Neural progenitor cell (in vitro differentiated cells): ENCODE results near the gene ELOVL4. TPM values are rescaled to one million over a fixed set of nuclear protein-coding genes. Genes with fewer than 3 reads are reported as not detected.

Experiments
- DNase-seq: peaks from one replicate; pipeline ENCODE4 v3.0.0-alpha.2; 2016; ENCODE audit warnings: low spot score
- H2AFZ ChIP-seq: fragments of 200-600 bp; sonication (generic); replicated peaks from 2 replicates; pipeline ENCODE4 v1.6.1; 2016; ENCODE audit warnings: antibody characterized with exemption
- H3F3A ChIP-seq: fragments of 200-600 bp; sonication (generic); 2 replicates; pipeline ENCODE4 v1.6.1; 2016; ENCODE audit warnings: antibody characterized with exemption, low read depth
- H3K27ac ChIP-seq: fragments of 200-600 bp; sonication (generic); 2 replicates; pipeline ENCODE4 v1.5.1; 2016; ENCODE audit warnings: mild to moderate bottlenecking
- H3K27me3 ChIP-seq: fragments of 200-600 bp; sonication (generic); 2 replicates; pipeline ENCODE4 v1.6.1; 2016; ENCODE audit warnings: mild to moderate bottlenecking, moderate library complexity
- H3K36me3 ChIP-seq: fragments of 200-600 bp; sonication (generic); 2 replicates; pipeline ENCODE4 v1.5.1; 2016
- H3K4me1 ChIP-seq: fragments of 200-600 bp; sonication (generic); 2 replicates; pipeline ENCODE4 v1.6.1; 2016; ENCODE audit warnings: mixed run types
- H3K4me2 ChIP-seq: fragments of 200-600 bp; sonication (generic); 2 replicates; pipeline ENCODE4 v1.6.1; 2016
- H3K4me3 ChIP-seq: fragments of 200-600 bp; sonication (generic); 2 replicates; pipeline ENCODE4 v1.5.1; 2016
- H3K79me2 ChIP-seq: fragments of 200-600 bp; sonication (generic); 2 replicates; pipeline ENCODE4 v1.6.1; 2016; ENCODE audit warnings: low read depth
- H3K9ac ChIP-seq: fragments of 200-600 bp; sonication (generic); 2 replicates; pipeline ENCODE4 v1.6.1; 2016
- H3K9me3 ChIP-seq: fragments of 200-600 bp; sonication (generic); 2 replicates; pipeline ENCODE4 v1.5.1; 2016; ENCODE audit warnings: low read depth
- H4K20me1 ChIP-seq: fragments of 200-600 bp; sonication (generic); 2 replicates; pipeline ENCODE4 v1.6.1; 2016; ENCODE audit warnings: low read depth
- H3K27ac Mint-ChIP-seq: 3 replicates; pipeline ENCODE4 v1.8.0; 2021; ENCODE audit warnings: mixed read lengths
- H3K27me3 Mint-ChIP-seq: 2 replicates; pipeline ENCODE4 v1.8.0; 2022; ENCODE audit warnings: low read depth, mild to moderate bottlenecking, inconsistent platforms, moderate library complexity, mixed read lengths; ENCODE audit not compliant: insufficient read depth
- H3K36me3 Mint-ChIP-seq: 3 replicates; pipeline ENCODE4 v1.8.0; 2021; ENCODE audit warnings: mixed read lengths
- H3K4me1 Mint-ChIP-seq: 3 replicates; pipeline ENCODE4 v1.8.0; 2021; ENCODE audit warnings: mixed read lengths
- H3K4me3 Mint-ChIP-seq: 3 replicates; pipeline ENCODE4 v1.8.0; 2021; ENCODE audit warnings: mild to moderate bottlenecking, moderate library complexity, mixed read lengths
- H3K9me3 Mint-ChIP-seq: 3 replicates; pipeline ENCODE4 v1.8.0; 2020; ENCODE audit warnings: mixed read lengths
- EZH2 ChIP-seq: fragments of 200-600 bp; sonication (generic); IDR thresholded peaks from 2 replicates; pipeline ENCODE4 v1.6.1; 2017; ENCODE audit warnings: antibody characterized with exemption, mild to moderate bottlenecking, moderate library complexity
- EZH2phosphoT487 ChIP-seq: fragments of 200-600 bp; sonication (generic); IDR thresholded peaks from 2 replicates; pipeline ENCODE4 v1.6.1; 2017; ENCODE audit warnings: antibody characterized with exemption
- total RNA-seq: library from RNA; depleted of rRNA; stranded (reverse); fragments of >200 nt; gene quantifications from 2 replicates; pipeline ENCODE4 v1.2.3, GENCODE V29; 2015; ENCODE audit warnings: low replicate concordance
- TF ChIP-seq, protein P1 (sequence below): fragments of 200-600 bp; sonication (generic); IDR thresholded peaks from 2 replicates; pipeline ENCODE4 v1.5.1; 2017; ENCODE audit warnings: antibody characterized with exemption, mild to moderate bottlenecking

Gene ELOVL4
- total RNA-seq, 1 donor from 2014 or later: 17.2 TPM

DNA sequence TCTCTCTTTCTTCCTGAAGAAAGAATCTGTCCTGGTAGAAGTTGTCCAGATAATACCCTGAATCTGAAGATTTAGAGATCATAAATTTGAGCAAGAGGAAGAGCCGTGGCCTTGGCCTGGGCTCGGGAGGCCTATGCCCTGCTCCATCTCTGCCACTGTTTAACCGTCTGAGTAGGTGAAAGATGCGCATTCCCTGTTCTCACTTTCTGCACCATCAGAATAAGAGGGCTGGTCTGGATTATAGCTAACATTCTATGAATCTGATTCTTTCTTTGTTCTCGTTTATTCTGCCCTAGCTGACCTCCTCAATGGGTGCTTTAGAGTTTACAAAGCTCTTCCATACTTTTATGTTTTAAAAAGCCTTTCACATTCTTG lies 51.3 kb downstream of the ELOVL4 start:
- no peak overlapping the region for H3K4me3 Mint-ChIP-seq
- Histone ChIP-seq H4K20me1 (no peaks in the 10 kb centered on the region), H3K27me3 (no peaks in the 10 kb centered on the region), H3K36me3 (no peaks in the 10 kb centered on the region), H3F3A (no peaks in the 10 kb centered on the region), H3K9ac (no peak overlapping the region), H3K4me2 (no peak overlapping the region), H3K4me3 (no peak overlapping the region), H2AFZ (no peak overlapping the region), H3K9me3 (no peaks in the 10 kb centered on the region), H3K4me1 (no peaks in the 10 kb centered on the region), H3K27ac (no peak overlapping the region), H3K79me2 (no peaks in the 10 kb centered on the region)
- TF ChIP-seq, protein P1, sequence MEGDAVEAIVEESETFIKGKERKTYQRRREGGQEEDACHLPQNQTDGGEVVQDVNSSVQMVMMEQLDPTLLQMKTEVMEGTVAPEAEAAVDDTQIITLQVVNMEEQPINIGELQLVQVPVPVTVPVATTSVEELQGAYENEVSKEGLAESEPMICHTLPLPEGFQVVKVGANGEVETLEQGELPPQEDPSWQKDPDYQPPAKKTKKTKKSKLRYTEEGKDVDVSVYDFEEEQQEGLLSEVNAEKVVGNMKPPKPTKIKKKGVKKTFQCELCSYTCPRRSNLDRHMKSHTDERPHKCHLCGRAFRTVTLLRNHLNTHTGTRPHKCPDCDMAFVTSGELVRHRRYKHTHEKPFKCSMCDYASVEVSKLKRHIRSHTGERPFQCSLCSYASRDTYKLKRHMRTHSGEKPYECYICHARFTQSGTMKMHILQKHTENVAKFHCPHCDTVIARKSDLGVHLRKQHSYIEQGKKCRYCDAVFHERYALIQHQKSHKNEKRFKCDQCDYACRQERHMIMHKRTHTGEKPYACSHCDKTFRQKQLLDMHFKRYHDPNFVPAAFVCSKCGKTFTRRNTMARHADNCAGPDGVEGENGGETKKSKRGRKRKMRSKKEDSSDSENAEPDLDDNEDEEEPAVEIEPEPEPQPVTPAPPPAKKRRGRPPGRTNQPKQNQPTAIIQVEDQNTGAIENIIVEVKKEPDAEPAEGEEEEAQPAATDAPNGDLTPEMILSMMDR: no peak
- TF ChIP-seq EZH2phosphoT487: no peak
- no peak for TF ChIP-seq EZH2
- H3K36me3 Mint-ChIP-seq: peaks cover 2% of the 10 kb centered on the region
- H3K27me3 Mint-ChIP-seq: peaks cover under 1% of the 10 kb centered on the region
- no peak overlapping the region for H3K27ac Mint-ChIP-seq
- DNase-seq: no peak
- H3K9me3 Mint-ChIP-seq: peaks cover 15% of the 10 kb centered on the region
- no peaks in the 10 kb centered on the region for H3K4me1 Mint-ChIP-seq

DNA sequence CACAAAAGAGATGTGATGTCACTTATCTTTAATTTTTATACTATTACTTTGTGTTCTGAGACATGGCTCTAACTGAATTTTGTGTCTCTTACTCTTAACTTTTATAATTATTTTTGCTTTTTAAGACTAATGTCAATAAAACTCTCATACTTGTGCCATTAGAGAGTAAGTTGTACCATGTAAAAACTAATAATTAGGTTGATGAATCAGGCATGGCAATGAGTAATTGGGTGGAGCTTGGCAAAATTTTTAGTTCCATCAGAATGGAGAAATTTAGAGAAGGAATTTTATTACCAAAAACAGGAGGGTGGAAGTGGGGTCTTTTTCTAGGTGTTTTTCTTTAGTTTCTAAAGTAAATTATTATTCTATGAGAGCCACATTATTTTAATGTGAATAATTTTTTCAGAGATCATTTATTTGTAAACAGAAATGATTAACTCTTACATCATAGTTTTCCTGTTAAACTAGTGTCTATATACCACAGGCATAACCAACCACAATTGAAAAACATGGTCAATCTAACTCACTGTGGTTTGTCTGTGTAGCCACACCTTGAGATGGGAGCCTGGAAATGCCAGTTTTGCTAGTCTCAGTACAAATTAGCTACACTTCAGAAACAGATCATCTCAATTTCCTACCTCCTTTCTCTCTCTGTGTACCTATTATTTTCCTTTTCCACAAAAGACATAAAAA lies 51.8 kb downstream of the ELOVL4 start:
- no peaks in the 10 kb centered on the region for H3K79me2 ChIP-seq
- H3K36me3 ChIP-seq: no peaks in the 10 kb centered on the region
- Mint-ChIP-seq H3K9me3 (peaks cover 19% of the 10 kb centered on the region), H3K4me1 (no peaks in the 10 kb centered on the region), H3K27ac (no peak overlapping the region), H3K27me3 (peaks cover 5% of the 10 kb centered on the region), H3K4me3 (no peak overlapping the region), H3K36me3 (peaks cover 2% of the 10 kb centered on the region)
- H3K4me3 ChIP-seq: no peak overlapping the region
- no peak for DNase-seq
- no peak overlapping the region for H2AFZ ChIP-seq
- TF ChIP-seq, protein P1: no peak
- H3F3A ChIP-seq: no peaks in the 10 kb centered on the region
- H3K4me2 ChIP-seq: no peak overlapping the region
- H3K9ac ChIP-seq: no peak overlapping the region
- H3K4me1 ChIP-seq: no peaks in the 10 kb centered on the region
- no peaks in the 10 kb centered on the region for H4K20me1 ChIP-seq
- H3K9me3 ChIP-seq: no peaks in the 10 kb centered on the region
- H3K27ac ChIP-seq: no peak overlapping the region
- H3K27me3 ChIP-seq: no peaks in the 10 kb centered on the region

DNA sequence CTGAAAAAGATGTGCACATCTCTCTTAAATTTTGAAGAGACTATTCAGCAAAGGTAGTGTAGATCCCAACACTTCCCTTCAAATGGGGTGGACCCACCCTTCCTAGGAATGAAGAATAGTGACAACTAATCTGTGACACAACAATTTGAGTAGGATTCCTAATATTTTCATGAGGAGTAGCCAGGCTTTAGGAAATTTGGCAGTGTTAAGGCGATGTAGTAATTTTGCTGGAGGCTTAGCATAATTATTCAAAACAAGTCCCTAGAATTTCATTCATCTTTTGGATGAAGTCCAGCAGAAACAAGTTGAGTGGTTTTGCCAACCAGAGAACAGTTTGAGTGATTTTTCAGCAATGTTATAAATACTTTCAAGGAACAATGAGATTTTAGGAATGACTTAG lies 52.4 kb downstream of the ELOVL4 start:
- Histone ChIP-seq H3K9ac (no peak overlapping the region), H3K9me3 (no peaks in the 10 kb centered on the region), H2AFZ (no peak overlapping the region), H3K4me2 (no peak overlapping the region), H3K27me3 (no peaks in the 10 kb centered on the region), H3K36me3 (no peaks in the 10 kb centered on the region), H3K4me3 (no peak overlapping the region), H3K79me2 (no peaks in the 10 kb centered on the region), H3K4me1 (no peaks in the 10 kb centered on the region), H3F3A (no peaks in the 10 kb centered on the region), H4K20me1 (no peaks in the 10 kb centered on the region), H3K27ac (no peak overlapping the region)
- no peak for TF ChIP-seq EZH2
- no peak for TF ChIP-seq EZH2phosphoT487
- TF ChIP-seq, protein P1: no peak
- Mint-ChIP-seq H3K9me3 (peaks cover 23% of the 10 kb centered on the region), H3K4me1 (no peaks in the 10 kb centered on the region), H3K27ac (no peak overlapping the region), H3K27me3 (peaks cover 6% of the 10 kb centered on the region), H3K36me3 (peaks cover 2% of the 10 kb centered on the region), H3K4me3 (no peak overlapping the region)
- DNase-seq: no peak
